ENCODE results near the gene ATE1. TPM values are rescaled to one million over a fixed set of nuclear protein-coding genes. Genes with fewer than 3 reads are reported as not detected.

ATE1 gene
- total RNA-seq = 87.4 TPM

GRCh38 chr10:121927841-121928527 is at the start of gene ATE1:
Gene ATE1, minus strand, starts transcription at chr10:121928031. Its CDS starts 82 bp downstream, at chr10:121927949.

DNA sequence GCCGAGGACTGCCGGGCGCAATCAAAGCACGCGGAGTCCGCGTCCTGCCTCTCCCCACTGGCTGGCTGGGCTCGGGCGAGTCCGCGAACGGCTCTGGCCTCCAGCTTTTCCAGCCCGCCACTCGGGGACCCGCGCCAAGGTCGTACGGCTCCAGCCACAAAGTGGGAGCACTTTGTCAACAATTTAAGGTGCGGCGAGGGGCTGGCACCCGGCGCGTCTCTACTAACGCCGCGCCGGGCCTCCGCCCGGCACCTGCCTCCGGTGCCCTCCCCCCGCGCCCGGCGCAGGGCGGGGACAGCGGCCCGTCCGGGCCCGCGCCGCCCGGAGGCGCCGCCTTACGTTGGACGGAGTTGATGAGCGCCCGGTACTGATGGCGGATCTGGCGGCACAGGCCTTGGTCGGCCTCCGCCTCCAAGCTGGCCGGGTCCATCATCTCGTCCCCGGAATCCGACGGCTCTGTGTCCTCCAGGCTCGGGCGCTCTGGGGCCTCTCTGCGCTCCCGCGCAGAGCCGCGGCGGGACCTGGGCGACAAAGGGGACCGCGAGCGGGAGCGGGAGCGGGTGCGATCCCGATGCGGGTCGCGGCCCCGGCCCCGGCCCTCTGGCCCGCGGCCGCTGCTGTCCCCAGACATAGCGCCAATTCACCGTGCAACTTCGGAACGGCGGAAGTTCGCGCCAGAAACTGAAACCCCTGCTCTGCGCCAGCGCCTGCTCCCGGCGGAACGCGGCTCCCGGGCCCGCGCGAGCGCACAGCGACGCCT is 46.9 kb upstream of the ATE1 start, which contains the start of gene NSMCE4A:
Gene NSMCE4A (minus strand): TSS at position 683 of the 760 bp plus-strand sequence. CDS start 52 bp downstream, at position 631.

Small RNA genes lying within 50 kb of the gene (small RNA-seq; reads per million reads assigned to genes)
- gene RF00019 (not detected), gene RF02219 (not detected)

Other genes with a start within 250 kb of the ATE1 start
- gene NSMCE4A, start 47.2 kb upstream of the ATE1 start, total RNA-seq = 35.1 TPM
- 21.2 TPM for gene TACC2, start 61.1 kb upstream of the ATE1 start, total RNA-seq